GM12865 (cell line): Measurements from ENCODE around the gene FOXJ1.

Experiments used
- DNase-seq: peaks from one replicate; pipeline ENCODE4 v3.0.0; 2010; ENCODE audit warnings: low read depth
- H3K4me3 ChIP-seq: 2 replicates; pipeline ENCODE4 v1.5.1; 2011; ENCODE audit warnings: mild to moderate bottlenecking, low read depth, low read length, control low read depth
- TF ChIP-seq, protein P1 (sequence below): IDR thresholded peaks from 2 replicates; pipeline ENCODE4 v1.5.1; 2011; ENCODE audit warnings: low read length, control low read depth, low read depth, inconsistent platforms; ENCODE audit not compliant: insufficient read depth; ENCODE audit errors: missing control alignments

Gene FOXJ1

DNA sequence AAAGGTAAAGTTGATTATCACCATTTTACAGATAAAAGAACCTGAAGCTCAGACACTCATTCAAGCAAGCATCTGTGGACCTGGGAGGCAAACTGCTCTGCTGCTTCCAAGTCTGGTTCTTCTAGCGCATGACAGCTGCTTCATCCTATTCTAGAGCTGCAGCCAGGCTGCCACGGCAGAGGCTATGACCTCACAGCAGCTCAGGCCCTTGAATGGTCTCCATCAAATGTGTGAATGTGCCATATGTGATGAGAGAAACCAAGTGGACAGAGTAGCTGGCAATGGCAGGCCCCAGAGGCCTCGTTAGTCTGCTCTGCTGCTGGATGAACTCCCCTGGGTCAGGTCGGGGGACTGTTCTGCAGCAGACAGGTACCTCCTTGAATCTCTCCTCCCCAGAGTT is 30.7 kb upstream of the FOXJ1 start:
- no peak for DNase-seq
- H3K4me3 ChIP-seq = no peak overlapping the region
- TF ChIP-seq, protein P1, sequence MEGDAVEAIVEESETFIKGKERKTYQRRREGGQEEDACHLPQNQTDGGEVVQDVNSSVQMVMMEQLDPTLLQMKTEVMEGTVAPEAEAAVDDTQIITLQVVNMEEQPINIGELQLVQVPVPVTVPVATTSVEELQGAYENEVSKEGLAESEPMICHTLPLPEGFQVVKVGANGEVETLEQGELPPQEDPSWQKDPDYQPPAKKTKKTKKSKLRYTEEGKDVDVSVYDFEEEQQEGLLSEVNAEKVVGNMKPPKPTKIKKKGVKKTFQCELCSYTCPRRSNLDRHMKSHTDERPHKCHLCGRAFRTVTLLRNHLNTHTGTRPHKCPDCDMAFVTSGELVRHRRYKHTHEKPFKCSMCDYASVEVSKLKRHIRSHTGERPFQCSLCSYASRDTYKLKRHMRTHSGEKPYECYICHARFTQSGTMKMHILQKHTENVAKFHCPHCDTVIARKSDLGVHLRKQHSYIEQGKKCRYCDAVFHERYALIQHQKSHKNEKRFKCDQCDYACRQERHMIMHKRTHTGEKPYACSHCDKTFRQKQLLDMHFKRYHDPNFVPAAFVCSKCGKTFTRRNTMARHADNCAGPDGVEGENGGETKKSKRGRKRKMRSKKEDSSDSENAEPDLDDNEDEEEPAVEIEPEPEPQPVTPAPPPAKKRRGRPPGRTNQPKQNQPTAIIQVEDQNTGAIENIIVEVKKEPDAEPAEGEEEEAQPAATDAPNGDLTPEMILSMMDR = no peak

DNA sequence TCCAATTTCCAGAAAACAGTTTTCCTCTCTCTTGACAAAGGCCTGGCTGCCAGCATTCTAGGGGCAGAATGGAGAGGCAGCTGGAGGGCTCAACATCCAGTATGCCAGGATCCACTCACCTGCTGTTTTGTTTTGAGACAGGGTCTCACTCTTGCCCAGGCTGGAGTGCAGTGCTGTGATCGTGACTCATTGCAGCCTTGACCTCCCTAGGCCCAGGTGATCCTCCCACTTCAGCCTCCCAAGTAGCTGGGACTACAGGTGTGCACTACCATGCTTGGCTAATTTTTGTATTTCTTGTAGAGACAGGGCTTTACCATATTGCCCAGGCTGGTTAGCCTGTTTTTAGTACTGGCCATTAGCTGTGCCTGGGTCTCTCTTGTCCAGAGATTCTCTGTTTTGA is 29.1 kb upstream of the FOXJ1 start:
- no peak for DNase-seq
- H3K4me3 ChIP-seq = no peak overlapping the region
- TF ChIP-seq, protein P1 = no peak

DNA sequence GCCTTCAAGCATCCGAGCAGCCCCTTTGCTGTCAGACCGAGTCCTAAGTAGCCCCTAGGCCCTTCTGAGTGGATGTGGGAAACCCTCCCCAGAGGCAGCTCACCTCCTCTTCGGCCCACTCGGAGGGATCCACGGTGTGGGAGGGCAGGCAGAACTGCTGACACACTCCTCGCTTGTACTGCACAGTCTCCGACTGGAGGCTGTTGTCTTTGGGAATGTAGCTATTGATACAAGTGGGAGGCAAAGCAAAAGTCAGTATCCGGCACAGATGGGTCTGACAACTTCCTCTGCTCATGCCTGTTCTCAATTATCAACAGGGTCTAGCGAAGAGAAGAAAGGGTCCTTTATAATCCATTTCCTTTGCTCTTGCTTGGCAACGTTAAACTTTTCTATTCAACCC is 25.9 kb upstream of the FOXJ1 start:
- no peak for DNase-seq
- no peak overlapping the region for H3K4me3 ChIP-seq
- TF ChIP-seq, protein P1 = no peak

DNA sequence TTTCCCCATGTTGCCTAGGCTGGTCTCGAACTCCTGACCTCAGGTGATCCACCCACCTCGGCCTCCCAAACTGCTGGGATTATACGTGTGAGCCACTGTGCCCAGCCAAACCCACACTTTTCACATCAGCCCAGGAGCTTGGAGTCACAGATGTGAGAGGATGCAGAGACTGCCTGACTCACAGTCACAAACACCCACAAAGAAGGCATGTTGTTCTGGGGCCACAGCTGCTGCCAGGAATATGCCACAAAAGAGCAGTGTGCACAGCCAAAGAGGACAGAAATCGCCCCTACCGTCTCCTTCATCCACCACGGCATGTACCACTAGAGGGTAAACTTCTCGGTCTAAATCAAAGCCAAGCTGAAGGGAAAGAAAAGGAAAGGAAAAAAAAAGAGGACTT is 25.1 kb upstream of the FOXJ1 start:
- TF ChIP-seq, protein P1 = no peak
- no peak for DNase-seq
- no peak overlapping the region for H3K4me3 ChIP-seq

DNA sequence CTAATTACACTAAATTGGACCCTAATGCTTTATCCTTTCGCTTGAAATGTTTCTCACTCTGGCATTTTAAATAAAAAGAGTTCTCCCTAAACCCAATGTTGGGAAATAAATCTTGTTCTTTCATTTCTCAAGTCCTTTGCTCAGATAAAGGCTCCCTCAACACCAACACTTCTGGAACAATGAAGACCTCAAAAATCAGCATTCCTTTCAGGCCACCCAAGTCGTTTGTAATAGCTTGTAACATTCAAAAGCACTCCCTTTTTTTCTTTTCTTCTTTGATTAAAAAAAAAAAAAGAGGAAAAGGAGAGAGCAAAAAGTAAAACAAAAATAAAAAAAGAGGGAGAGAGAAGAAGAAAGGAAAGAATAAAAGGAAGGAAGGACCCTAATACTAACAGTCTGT is 23.3 kb upstream of the FOXJ1 start:
- TF ChIP-seq, protein P1 = no peak
- no peak for DNase-seq
- H3K4me3 ChIP-seq = no peak overlapping the region

DNA sequence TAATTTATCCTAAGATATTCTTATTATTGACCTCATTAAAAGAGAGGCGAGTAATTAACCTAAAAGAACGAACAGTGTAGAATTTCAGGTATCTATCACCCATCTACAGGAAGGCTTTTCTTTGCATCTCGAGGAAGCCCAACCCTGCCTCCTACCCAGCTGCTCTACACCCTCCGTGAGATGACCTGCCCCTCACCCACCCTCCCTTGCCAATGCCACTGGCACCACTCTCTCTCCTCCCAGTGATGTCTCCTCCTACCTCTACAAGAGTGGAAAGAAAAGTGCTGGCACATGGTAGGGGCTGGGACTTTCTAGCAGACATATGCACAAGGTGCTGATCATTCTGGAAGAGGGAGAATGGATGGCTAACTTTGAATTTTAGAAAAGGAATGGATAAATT is 22.9 kb upstream of the FOXJ1 start:
- no peak overlapping the region for H3K4me3 ChIP-seq
- TF ChIP-seq, protein P1 = no peak
- DNase-seq = no peak

DNA sequence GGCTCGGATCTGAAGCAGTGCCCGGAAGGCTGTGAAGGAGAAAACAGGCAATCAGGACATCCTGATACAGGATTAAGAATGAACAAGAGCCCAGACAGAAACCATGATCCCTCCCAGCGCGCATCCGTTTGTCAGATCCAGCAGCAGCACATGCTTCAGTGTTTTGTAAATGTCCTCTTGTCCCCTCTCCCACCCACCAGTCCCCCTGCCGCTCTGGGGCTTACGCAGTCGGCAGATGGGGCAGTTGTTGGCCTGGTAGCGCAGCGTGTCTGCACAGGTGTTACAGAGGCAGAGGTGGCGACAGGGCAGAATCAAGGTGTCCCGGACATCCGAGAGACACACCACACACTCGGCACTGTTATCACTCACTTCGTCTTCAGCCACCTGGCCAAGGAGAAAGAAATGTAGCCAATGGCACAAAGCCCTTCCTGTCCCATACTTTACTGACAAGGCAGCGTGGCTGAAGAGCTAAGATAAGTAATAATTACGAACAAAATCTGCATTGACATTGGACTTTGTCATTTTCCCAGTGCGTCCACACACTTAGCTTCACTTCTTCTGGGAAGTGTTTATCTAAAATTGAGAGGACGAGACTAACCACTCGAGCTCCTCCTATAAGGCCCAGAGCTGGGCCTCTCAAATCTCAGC is 20.7 kb upstream of the FOXJ1 start:
- no peak for DNase-seq
- TF ChIP-seq, protein P1 = no peak

More for the DNA sequence above, 20.7 kb upstream of the FOXJ1 start:
- H3K4me3 ChIP-seq = no peak overlapping the region
